GM12878 (cell line): ENCODE data around the gene CLDN9. TPM values are rescaled to one million over a fixed set of nuclear protein-coding genes. Genes with fewer than 3 reads are reported as not detected.

ENCODE experiments used
- GABPA ChIP-seq: IDR thresholded peaks from 2 replicates; pipeline ENCODE4 v1.6.1; 2014; ENCODE audit warnings: antibody characterized with exemption, low read depth, mild to moderate bottlenecking, inconsistent platforms
- IKZF1 ChIP-seq: fragments of 450-650 bp; conservative IDR thresholded peaks from 2 replicates; pipeline ENCODE4 v1.6.1; 2017; ENCODE audit warnings: antibody characterized with exemption, mild to moderate bottlenecking
- STAT1 ChIP-seq: fragments of 450-650 bp; conservative IDR thresholded peaks from 2 replicates; pipeline ENCODE4 v1.6.1; 2014; ENCODE audit warnings: antibody characterized with exemption, mild to moderate bottlenecking
- WRNIP1 ChIP-seq: IDR thresholded peaks from 2 replicates; pipeline ENCODE4 v1.6.1; 2011; ENCODE audit warnings: low read depth, low read length, improper control_type of control experiment, borderline replicate concordance
- ZBTB11 ChIP-seq: fragments of 450-650 bp; formaldehyde crosslinking; IDR thresholded peaks from 2 replicates; pipeline ENCODE4 v1.5.0; 2022; ENCODE audit warnings: mild to moderate bottlenecking, missing genetic modification characterization
- ZNF687 ChIP-seq: fragments of 450-650 bp; IDR thresholded peaks from 2 replicates; pipeline ENCODE4 v1.6.1; 2017; ENCODE audit warnings: mild to moderate bottlenecking, moderate library complexity
- polyA plus RNA-seq, 11 experiments: library from polyadenylated mRNA; depleted of rRNA in 4 of 11; unstranded in 6 of 11; stranded (reverse) in 5 of 11; fragments of >200 nt; fragmentation: Nextera tagmentation in 4 of 11; fragmentation: Illumina TruSeq in 1 of 11; extraction: Ambion mirVana in 4 of 11; extraction: Trizol in 1 of 11; gene quantifications; 1 replicate in 1 of 11; 2 replicates in 10 of 11; pipeline versions ENCODE4 v1.2.1 to v1.2.3, GENCODE V29; 2011 to 2016; ENCODE audit warnings: inconsistent platforms in 2 of 11, missing spikeins in 2 of 11, low read depth in 1 of 11
- total RNA-seq, 4 experiments: library from RNA; depleted of rRNA in 3 of 4; stranded (reverse); fragments of >200 nt in 3 of 4; fragmentation: Illumina TruSeq in 1 of 4; extraction: Trizol in 1 of 4; gene quantifications; 2 replicates each; pipeline versions ENCODE4 v1.2.1 to v1.2.3, GENCODE V29; 2013 to 2021
- TF ChIP-seq, protein P1 (sequence below): fragments of 450-650 bp; IDR thresholded peaks from 2 replicates; pipeline ENCODE4 v1.6.1; 2016; ENCODE audit warnings: mild to moderate bottlenecking

CLDN9 gene
- total and polyA plus RNA-seq, 10 of the 15 experiments (the other 5 are each of a cell fraction or from before 2014, with no cell fraction given) = not detected

DNA sequence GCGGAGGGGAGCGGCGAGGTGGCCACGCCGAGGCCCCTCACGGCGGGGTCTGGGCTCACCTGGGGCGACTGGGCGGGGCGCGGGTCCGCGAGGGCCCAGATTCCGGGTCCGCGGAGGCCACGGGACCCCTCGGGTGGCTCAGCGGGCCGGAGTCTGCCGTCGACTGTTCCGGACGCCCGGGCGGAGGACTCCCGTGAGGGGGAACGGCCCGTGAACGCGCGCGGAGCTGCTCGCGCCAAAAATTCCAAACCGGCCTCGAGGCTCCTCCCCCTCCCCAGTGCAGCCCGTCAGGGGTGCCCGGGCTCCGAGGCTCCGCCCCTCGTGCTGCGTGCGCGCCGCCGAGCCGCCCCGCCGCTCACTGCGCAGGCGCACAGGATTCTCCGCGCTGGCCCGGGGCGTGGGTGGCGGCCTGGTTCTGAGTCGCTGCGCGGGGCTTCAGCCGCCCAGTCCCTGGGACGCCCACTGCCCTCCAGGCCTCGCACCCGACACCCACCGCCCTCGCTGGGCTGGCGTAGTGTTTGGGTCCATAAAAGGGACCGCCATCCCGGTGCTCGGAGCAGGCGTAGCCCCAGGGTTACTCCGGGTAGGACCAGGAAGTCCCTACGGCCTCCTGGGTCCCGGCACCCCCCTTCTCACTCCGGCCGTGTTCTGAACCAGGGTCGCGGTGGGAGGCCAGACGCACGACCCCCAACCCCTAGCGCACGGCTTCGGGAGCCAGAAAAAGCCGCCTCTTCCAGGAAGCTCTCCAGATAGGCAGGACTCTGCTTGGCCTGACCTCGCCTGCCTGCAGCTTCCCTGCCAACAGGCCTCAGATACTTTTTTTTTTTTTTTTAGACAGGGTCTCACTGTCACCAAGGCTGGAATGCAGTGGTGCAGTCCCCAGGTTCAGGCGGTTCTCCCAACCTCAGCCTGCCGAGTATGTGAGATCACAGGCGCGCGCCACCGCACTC is 32.2 kb upstream of the CLDN9 start, which contains the start of gene PKMYT1 (continued):
- TF ChIP-seq ZNF687 = peak; percentile 79
- TF ChIP-seq ZBTB11 (CRISPR knock-in tag) = no peak
- no peak for TF ChIP-seq GABPA
- TF ChIP-seq, protein P1, sequence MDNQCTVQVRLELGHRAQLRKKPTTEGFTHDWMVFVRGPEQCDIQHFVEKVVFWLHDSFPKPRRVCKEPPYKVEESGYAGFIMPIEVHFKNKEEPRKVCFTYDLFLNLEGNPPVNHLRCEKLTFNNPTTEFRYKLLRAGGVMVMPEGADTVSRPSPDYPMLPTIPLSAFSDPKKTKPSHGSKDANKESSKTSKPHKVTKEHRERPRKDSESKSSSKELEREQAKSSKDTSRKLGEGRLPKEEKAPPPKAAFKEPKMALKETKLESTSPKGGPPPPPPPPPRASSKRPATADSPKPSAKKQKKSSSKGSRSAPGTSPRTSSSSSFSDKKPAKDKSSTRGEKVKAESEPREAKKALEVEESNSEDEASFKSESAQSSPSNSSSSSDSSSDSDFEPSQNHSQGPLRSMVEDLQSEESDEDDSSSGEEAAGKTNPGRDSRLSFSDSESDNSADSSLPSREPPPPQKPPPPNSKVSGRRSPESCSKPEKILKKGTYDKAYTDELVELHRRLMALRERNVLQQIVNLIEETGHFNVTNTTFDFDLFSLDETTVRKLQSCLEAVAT = peak; percentile 94
- TF ChIP-seq STAT1 = peak; percentile 86; the same call in 1 of the 2 replicates
- no peak for TF ChIP-seq WRNIP1
- TF ChIP-seq IKZF1 = peak; percentile 87
- TF ChIP-seq, all 136 proteins: peak for 40
